RWPE2 (cell line): Measurements from ENCODE around the gene CHURC1.

Experiments
- ATAC-seq: fragments of 200-7000 bp; cut with Tn5 transposase; 3 replicates; pipeline ENCODE4 v1.9.1; 2021; ENCODE audit warnings: low read depth
- DNase-seq: peaks from one replicate; pipeline ENCODE4 v3.0.0-alpha.2; 2020; ENCODE audit warnings: low spot score
- H3K27ac ChIP-seq: fragments of 450-650 bp; 2 replicates; pipeline ENCODE4 v1.5.1; 2017; ENCODE audit warnings: mild to moderate bottlenecking; ENCODE audit not compliant: poor library complexity, severe bottlenecking
- H3K27me3 ChIP-seq: fragments of 250-450 bp; sonication (Bioruptor Pico); 2 replicates; pipeline ENCODE4 v1.5.1; 2021; ENCODE audit warnings: mild to moderate bottlenecking, moderate library complexity; ENCODE audit not compliant: insufficient read depth, poor library complexity, severe bottlenecking
- H3K36me3 ChIP-seq: fragments of 250-450 bp; sonication (Bioruptor Pico); 2 replicates; pipeline ENCODE4 v1.5.1; 2020; ENCODE audit warnings: low read depth, mild to moderate bottlenecking, moderate library complexity
- H3K4me1 ChIP-seq: fragments of 250-450 bp; sonication (Bioruptor Pico); 2 replicates; pipeline ENCODE4 v1.5.1; 2021; ENCODE audit warnings: mild to moderate bottlenecking, moderate library complexity; ENCODE audit not compliant: insufficient read depth, poor library complexity, severe bottlenecking
- H3K4me3 ChIP-seq: fragments of 250-450 bp; sonication (Bioruptor Pico); 2 replicates; pipeline ENCODE4 v1.5.1; 2021; ENCODE audit warnings: mild to moderate bottlenecking, moderate library complexity; ENCODE audit not compliant: severe bottlenecking
- H3K9me3 ChIP-seq: fragments of 250-450 bp; sonication (Bioruptor Pico); 2 replicates; pipeline ENCODE4 v1.5.1; 2021; ENCODE audit warnings: mild to moderate bottlenecking, moderate library complexity; ENCODE audit not compliant: severe bottlenecking
- TF ChIP-seq, protein P1 (sequence below): fragments of 450-650 bp; IDR thresholded peaks from one replicate; pipeline ENCODE4 v1.5.1; 2017; ENCODE audit warnings: mild to moderate bottlenecking, moderate library complexity; ENCODE audit not compliant: poor library complexity, severe bottlenecking

CHURC1 gene

GRCh38 chr14:64937171-64937820 lies 23.0 kb downstream of the CHURC1 start:
- ATAC-seq (no peak), DNase-seq (no peak)
- TF ChIP-seq, protein P1, sequence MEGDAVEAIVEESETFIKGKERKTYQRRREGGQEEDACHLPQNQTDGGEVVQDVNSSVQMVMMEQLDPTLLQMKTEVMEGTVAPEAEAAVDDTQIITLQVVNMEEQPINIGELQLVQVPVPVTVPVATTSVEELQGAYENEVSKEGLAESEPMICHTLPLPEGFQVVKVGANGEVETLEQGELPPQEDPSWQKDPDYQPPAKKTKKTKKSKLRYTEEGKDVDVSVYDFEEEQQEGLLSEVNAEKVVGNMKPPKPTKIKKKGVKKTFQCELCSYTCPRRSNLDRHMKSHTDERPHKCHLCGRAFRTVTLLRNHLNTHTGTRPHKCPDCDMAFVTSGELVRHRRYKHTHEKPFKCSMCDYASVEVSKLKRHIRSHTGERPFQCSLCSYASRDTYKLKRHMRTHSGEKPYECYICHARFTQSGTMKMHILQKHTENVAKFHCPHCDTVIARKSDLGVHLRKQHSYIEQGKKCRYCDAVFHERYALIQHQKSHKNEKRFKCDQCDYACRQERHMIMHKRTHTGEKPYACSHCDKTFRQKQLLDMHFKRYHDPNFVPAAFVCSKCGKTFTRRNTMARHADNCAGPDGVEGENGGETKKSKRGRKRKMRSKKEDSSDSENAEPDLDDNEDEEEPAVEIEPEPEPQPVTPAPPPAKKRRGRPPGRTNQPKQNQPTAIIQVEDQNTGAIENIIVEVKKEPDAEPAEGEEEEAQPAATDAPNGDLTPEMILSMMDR, result no peak
- H3K9me3 ChIP-seq, result no peaks in the 10 kb centered on the region
- peaks cover 5% of the 10 kb centered on the region for H3K4me1 ChIP-seq
- no peaks in the 10 kb centered on the region for H3K27me3 ChIP-seq
- H3K4me3 ChIP-seq, result no peak overlapping the region
- no peak overlapping the region for H3K27ac ChIP-seq
- H3K36me3 ChIP-seq, result peaks cover 36% of the 10 kb centered on the region

- H3K27me3 ChIP-seq, result no peaks in the 10 kb centered on the region
- no peaks in the 10 kb centered on the region for H3K9me3 ChIP-seq
- H3K4me3 ChIP-seq, result no peak overlapping the region
- peaks cover 30% of the 10 kb centered on the region for H3K36me3 ChIP-seq
- peaks cover 10% of the 10 kb centered on the region for H3K4me1 ChIP-seq
- TF ChIP-seq, protein P1, result peak; percentile 50
- DNase-seq (no peak), ATAC-seq (0 out of 3 replicates have a peak, but pooled peaks have one; percentile 41)
- H3K27ac ChIP-seq, result no peak overlapping the region
Measured at GRCh38 chr14:64937821-64938193, 23.6 kb downstream of the CHURC1 start.

- ATAC-seq (no peak), DNase-seq (no peak)
- TF ChIP-seq, protein P1, result no peak
- H3K27ac ChIP-seq, result no peak overlapping the region
- no peak overlapping the region for H3K4me3 ChIP-seq
- H3K9me3 ChIP-seq, result no peaks in the 10 kb centered on the region
- H3K4me1 ChIP-seq, result peaks cover 15% of the 10 kb centered on the region
- H3K27me3 ChIP-seq, result no peaks in the 10 kb centered on the region
- H3K36me3 ChIP-seq, result peaks cover 17% of the 10 kb centered on the region
Measured at GRCh38 chr14:64938972-64939816, 24.9 kb downstream of the CHURC1 start.

DNA sequence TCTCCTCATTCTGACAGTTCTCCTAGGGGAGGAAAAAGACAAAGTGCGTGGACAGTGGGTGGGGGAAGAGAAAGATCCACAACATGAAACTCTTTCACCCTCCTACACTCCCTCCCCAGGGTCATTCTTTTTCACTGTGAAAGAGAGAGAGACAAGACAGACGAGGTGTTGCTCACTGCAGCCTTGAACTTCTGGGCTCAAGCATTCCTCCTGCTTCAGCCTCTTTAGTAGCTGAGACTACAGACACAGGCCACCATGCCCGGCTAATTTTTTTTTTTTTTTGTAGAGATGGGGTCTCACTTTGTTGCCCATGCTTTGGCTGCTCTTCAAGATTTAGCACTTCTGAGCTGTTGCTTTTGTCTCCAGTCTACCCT lies 25.5 kb downstream of the CHURC1 start:
- peaks cover 10% of the 10 kb centered on the region for H3K36me3 ChIP-seq
- H3K27ac ChIP-seq, result no peak overlapping the region
- TF ChIP-seq, protein P1, result no peak
- H3K4me1 ChIP-seq, result peaks cover 15% of the 10 kb centered on the region
- DNase-seq (no peak), ATAC-seq (no peak)
- H3K4me3 ChIP-seq, result no peak overlapping the region
- no peaks in the 10 kb centered on the region for H3K9me3 ChIP-seq
- no peaks in the 10 kb centered on the region for H3K27me3 ChIP-seq

- Histone ChIP-seq H3K36me3 (peaks cover 5% of the 10 kb centered on the region), H3K27me3 (no peaks in the 10 kb centered on the region), H3K27ac (no peak overlapping the region), H3K4me3 (no peak overlapping the region), H3K9me3 (no peaks in the 10 kb centered on the region), H3K4me1 (peaks cover 15% of the 10 kb centered on the region)
- DNase-seq (no peak), ATAC-seq (no peak)
- TF ChIP-seq, protein P1, result no peak
Measured at GRCh38 chr14:64940336-64940910, 26.2 kb downstream of the CHURC1 start.
